Head of caudate nucleus (tissue), 42 donors: ENCODE data around the gene CFAP52.

Source experiments
- DNase-seq, 42 donors: peaks; one replicate each; pipeline versions ENCODE4 v3.0.0 to v3.0.0-alpha.2; 2020 to 2021; ENCODE audit warnings: mixed read lengths in 7 of 42
- intact Hi-C: fragments of 100-400 bp; cut with DNase I; formaldehyde crosslinking; loops from one replicate; pipeline ENCODE4 v1.15.0; 2022

The CFAP52 gene

DNA sequence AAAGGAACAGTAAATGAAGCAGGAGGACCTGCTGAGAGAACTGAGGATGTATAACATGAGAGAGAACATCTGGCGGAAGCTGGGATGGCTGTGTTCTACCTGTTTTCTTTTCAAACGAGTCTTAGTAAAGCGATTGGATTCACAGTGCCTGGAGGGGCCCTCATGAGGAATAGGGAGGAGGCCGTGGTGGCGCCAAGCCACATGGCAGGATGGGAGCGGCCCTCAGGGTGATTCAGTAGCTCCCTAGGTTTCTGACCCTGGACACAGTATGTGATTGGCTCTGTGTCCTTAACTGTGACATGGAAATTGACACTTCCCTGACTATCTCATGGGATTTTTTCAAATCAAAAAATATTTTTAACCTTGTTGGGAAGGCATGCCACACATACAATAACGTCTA, 101.0 kb downstream of the CFAP52 start:
- intact Hi-C loops, result no loop called here
- no peak for DNase-seq

DNA sequence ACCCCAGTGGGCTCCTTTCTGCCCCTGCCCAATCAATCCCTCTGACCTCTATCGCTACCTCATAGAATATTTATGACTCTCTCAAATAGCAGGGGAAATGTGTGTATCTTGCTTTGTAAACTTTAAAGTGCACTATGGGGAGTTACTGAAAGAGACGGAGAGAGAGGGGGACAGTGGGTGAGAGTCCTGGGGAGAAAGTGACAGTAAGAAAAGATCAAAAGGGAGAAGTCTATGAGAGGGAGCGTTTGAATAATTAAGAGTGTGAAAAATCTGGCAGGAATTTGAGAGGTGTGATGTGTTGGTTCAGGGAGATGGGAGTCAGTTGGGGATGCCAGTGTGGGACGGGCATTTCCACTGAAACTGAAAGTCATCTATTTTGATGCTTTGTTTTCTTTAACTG, 101.5 kb downstream of the CFAP52 start:
- DNase-seq, result no peak
- intact Hi-C loops, result no loop called here

- no peak for DNase-seq
- intact Hi-C loops, result no loop called here
Observed at GRCh38 chr17:9684955-9685621, 108.6 kb downstream of the CFAP52 start.
